ENCODE data around the gene SYTL1. TPM values are rescaled to one million over a fixed set of nuclear protein-coding genes. Genes with fewer than 3 reads are reported as not detected.
A peak's percentile ranks its signal among the peaks of the same experiment; 100 is the strongest.

The SYTL1 gene
- total RNA-seq, 1 donor from 2014 or later: 30.6 TPM

- peaks cover 6% of the 10 kb centered on the region for H3K4me1 ChIP-seq
- ATAC-seq (no peak), DNase-seq (no peak)
- H3K4me3 ChIP-seq: no peak overlapping the region
- H3K36me3 ChIP-seq: peaks cover 73% of the 10 kb centered on the region
- intact Hi-C loops (cut with DNase I): no loop called here
- no peaks in the 10 kb centered on the region for H3K9me3 ChIP-seq
- no peak for TF ChIP-seq CTCF (IDR thresholded peaks at IDR 0.05)
- H3K27me3 ChIP-seq: no peaks in the 10 kb centered on the region
- H3K27ac ChIP-seq: no peak overlapping the region
Observed at GRCh38 chr1:27355683-27356082, 13.9 kb downstream of the SYTL1 start.

- no peak overlapping the region for H3K4me3 ChIP-seq
- DNase-seq: no peak
- peaks cover under 1% of the 10 kb centered on the region for H3K4me1 ChIP-seq
- no peak overlapping the region for H3K27ac ChIP-seq
- H3K9me3 ChIP-seq: no peaks in the 10 kb centered on the region
- H3K27me3 ChIP-seq: no peaks in the 10 kb centered on the region
- TF ChIP-seq CTCF (IDR thresholded peaks at IDR 0.05): no peak
- peaks cover 79% of the 10 kb centered on the region for H3K36me3 ChIP-seq
- intact Hi-C loops (cut with DNase I): no loop called here
- ATAC-seq: no peak
Observed at GRCh38 chr1:27356277-27356618, 14.4 kb downstream of the SYTL1 start.

GRCh38 chr1:27356619-27357280 is 14.9 kb downstream of the SYTL1 start:
- Histone ChIP-seq H3K36me3 (peaks cover 84% of the 10 kb centered on the region), H3K27me3 (no peaks in the 10 kb centered on the region), H3K4me3 (no peak overlapping the region), H3K4me1 (no peaks in the 10 kb centered on the region), H3K27ac (no peak overlapping the region), H3K9me3 (no peaks in the 10 kb centered on the region)
- ATAC-seq (no peak), DNase-seq (no peak)
- no peak for TF ChIP-seq CTCF (IDR thresholded peaks at IDR 0.05)
- intact Hi-C loops (cut with DNase I): no loop called here

GRCh38 chr1:27357281-27358037 is 15.6 kb downstream of the SYTL1 start:
- Histone ChIP-seq H3K4me1 (no peaks in the 10 kb centered on the region), H3K36me3 (peaks cover 91% of the 10 kb centered on the region), H3K4me3 (no peak overlapping the region), H3K27me3 (no peaks in the 10 kb centered on the region), H3K9me3 (no peaks in the 10 kb centered on the region), H3K27ac (no peak overlapping the region)
- ATAC-seq: peak; percentile 85
- intact Hi-C loops (cut with DNase I): no loop called here
- peak; percentile 89 for DNase-seq
- peak; percentile 100 for TF ChIP-seq CTCF (IDR thresholded peaks at IDR 0.05)

- intact Hi-C loops (cut with DNase I): no loop called here
- peaks cover 98% of the 10 kb centered on the region for H3K36me3 ChIP-seq
Observed at GRCh38 chr1:27358038-27358927, 16.5 kb downstream of the SYTL1 start.

More at GRCh38 chr1:27358038-27358927, 16.5 kb downstream of the SYTL1 start:
- H3K4me3 ChIP-seq: no peak overlapping the region
- DNase-seq: no peak
- no peaks in the 10 kb centered on the region for H3K4me1 ChIP-seq
- no peaks in the 10 kb centered on the region for H3K27me3 ChIP-seq
- ATAC-seq: no peak
- no peak for TF ChIP-seq CTCF (IDR thresholded peaks at IDR 0.05)
- no peaks in the 10 kb centered on the region for H3K9me3 ChIP-seq
- no peak overlapping the region for H3K27ac ChIP-seq
